CD4-positive, alpha-beta memory T cell (primary cell): ENCODE data around the gene DLGAP1. TPM values are rescaled to one million over a fixed set of nuclear protein-coding genes. Genes with fewer than 3 reads are reported as not detected.
"Not testable (repeated sequence)": the region's sequence is repeated elsewhere in the genome, so short reads cannot be mapped to it uniquely, and the experiment has no call there.

ENCODE experiments used
- CTCF ChIA-PET: fragments of 350-600 bp; sonication (Branson Sonifier 250); formaldehyde crosslinking; loops from one replicate; lab custom pipeline; 2021; ENCODE audit warnings: inconsistent platforms; ENCODE audit not compliant: partially characterized antibody; lab: Charles Lee
- POLR2A ChIA-PET: fragments of 350-600 bp; sonication (Branson Sonifier 250); formaldehyde crosslinking; loops from one replicate; lab custom pipeline; 2021; ENCODE audit not compliant: partially characterized antibody; lab: Charles Lee
- DNase-seq, 5 donors: peaks; one replicate each; pipeline versions ENCODE4 v3.0.0 to v3.0.0-alpha.2; 2020 to 2022; ENCODE audit warnings: mixed read lengths in 1 of 5
- H3K27ac ChIP-seq: one replicate; pipeline ENCODE4 v1.7.0; 2013; ENCODE audit warnings: low read depth, low read length
- H3K27me3 ChIP-seq: 2 replicates; pipeline ENCODE4 v1.7.0; 2013; ENCODE audit warnings: mild to moderate bottlenecking, low read length, moderate library complexity; ENCODE audit not compliant: insufficient read depth
- H3K36me3 ChIP-seq: 2 replicates; pipeline ENCODE4 v1.7.0; 2013; ENCODE audit warnings: mild to moderate bottlenecking, low read length, moderate library complexity; ENCODE audit not compliant: insufficient read depth
- H3K4me1 ChIP-seq: 2 replicates; pipeline ENCODE4 v1.7.0; 2013; ENCODE audit warnings: mild to moderate bottlenecking, low read length, moderate library complexity; ENCODE audit not compliant: insufficient read depth
- H3K4me3 ChIP-seq, 2 donors: one replicate each; pipeline ENCODE4 v1.7.0; 2013; ENCODE audit warnings: low read length in 2 of 2, mild to moderate bottlenecking in 1 of 2
- H3K9me3 ChIP-seq, 2 donors: one replicate each; pipeline ENCODE4 v1.7.0; 2013; ENCODE audit warnings: low read length in 2 of 2, control low read depth in 1 of 2; ENCODE audit not compliant: control insufficient read depth in 1 of 2
- H3K27ac Mint-ChIP-seq, 7 donors: one replicate each; pipeline ENCODE4 v1.8.0; 2020 to 2021; ENCODE audit warnings: mixed read lengths in 7 of 7, mild to moderate bottlenecking in 6 of 7, inconsistent platforms in 3 of 7, moderate library complexity in 3 of 7
- H3K27me3 Mint-ChIP-seq, 2 donors: one replicate each; pipeline ENCODE4 v1.8.0; 2020 to 2021; ENCODE audit warnings: mixed read lengths in 2 of 2
- H3K36me3 Mint-ChIP-seq, 2 donors: one replicate each; pipeline ENCODE4 v1.8.0; 2020 to 2021; ENCODE audit warnings: mixed read lengths in 2 of 2, inconsistent platforms in 1 of 2, mild to moderate bottlenecking in 1 of 2
- H3K4me1 Mint-ChIP-seq, 4 donors: one replicate each; pipeline ENCODE4 v1.8.0; 2020 to 2021; ENCODE audit warnings: mixed read lengths in 4 of 4, mild to moderate bottlenecking in 1 of 4
- H3K4me3 Mint-ChIP-seq, 8 donors: one replicate each; pipeline ENCODE4 v1.8.0; 2020 to 2021; ENCODE audit warnings: mixed read lengths in 8 of 8, mild to moderate bottlenecking in 7 of 8, moderate library complexity in 6 of 8, inconsistent platforms in 3 of 8
- H3K9me3 Mint-ChIP-seq, 8 donors: one replicate each; pipeline ENCODE4 v1.8.0; 2020 to 2021; ENCODE audit warnings: mixed read lengths in 8 of 8, mild to moderate bottlenecking in 5 of 8, inconsistent platforms in 3 of 8, moderate library complexity in 1 of 8
- intact Hi-C: fragments of 100-400 bp; cut with micrococcal nuclease; formaldehyde crosslinking; loops from one replicate; pipeline ENCODE4 v1.15.1; 2023
- polyA plus RNA-seq, 2 donors: library from polyadenylated mRNA; unstranded; fragments of 300-500 nt; fragmentation: Illumina TruSeq; gene quantifications; one replicate each; pipeline ENCODE4 v1.2.3, GENCODE V29; 2021
- total RNA-seq, 2 experiments: library from RNA; stranded (reverse); gene quantifications; one replicate each; pipeline ENCODE4 v1.2.3, GENCODE V29; 2021

Gene DLGAP1
- total RNA-seq (under 1 TPM; 0.17 to 0.67 TPM), polyA plus RNA-seq (under 1 TPM; 0.24 to 0.71 TPM)

DNA sequence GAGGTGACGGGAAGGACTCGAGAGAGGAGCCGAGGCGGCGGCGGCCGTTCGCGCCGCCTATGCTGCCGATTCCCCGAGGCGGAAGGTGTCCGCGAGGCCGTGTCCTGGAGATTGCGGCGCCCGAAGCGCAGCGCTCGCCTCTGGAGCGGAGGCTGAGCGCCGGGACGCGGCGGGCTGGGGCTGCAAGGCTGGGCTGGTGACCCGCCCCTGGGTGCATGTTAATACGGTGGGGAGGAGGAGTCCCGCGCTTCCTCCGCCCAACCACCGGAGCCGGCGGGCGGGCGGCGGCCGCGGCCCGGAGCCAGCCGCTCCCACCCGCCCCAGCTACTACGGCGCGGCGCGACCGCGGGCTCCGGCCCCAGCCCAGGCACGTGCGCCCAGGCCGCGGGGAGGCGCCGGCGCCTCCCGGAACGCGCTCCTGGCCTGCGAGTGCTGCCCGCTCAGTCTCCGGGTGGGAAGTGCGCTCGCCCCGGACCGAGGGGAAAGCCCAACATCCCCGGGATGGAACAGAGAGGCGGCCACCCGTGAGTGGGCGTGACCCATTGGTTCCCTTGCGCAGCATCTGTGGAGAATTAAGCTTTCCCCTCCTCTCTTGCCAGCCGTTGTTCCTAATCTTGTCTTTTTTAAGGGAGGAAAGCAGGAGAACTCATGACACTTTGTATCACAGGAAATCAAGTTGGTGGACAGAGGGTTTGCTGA is at the start of gene DLGAP1:
Gene DLGAP1 (minus strand): TSS at position 195 of the 699 bp plus-strand sequence.
- intact Hi-C loops: no loop called here
- peaks cover 0 to 1% (median under 1%) of the 10 kb centered on the region in 4 donors for H3K4me1 Mint-ChIP-seq
- Histone ChIP-seq H3K27me3 (peaks cover 5% of the 10 kb centered on the region), H3K4me3 (no peak within 1 kb of the TSS), H3K4me1 (no peaks in the 10 kb centered on the region), H3K27ac (no peak within 1 kb of the TSS), H3K9me3 (no peaks in the 10 kb centered on the region), H3K36me3 (no peaks in the 10 kb centered on the region)
- peaks cover 0 to 4% of the 10 kb centered on the region in 2 donors for H3K36me3 Mint-ChIP-seq
- H3K9me3 Mint-ChIP-seq: peaks cover 8 to 30% (median 16%) of the 10 kb centered on the region in 8 donors
- peak in 1 of 5 donors; percentile 15 for DNase-seq
- ChIA-PET POLR2A (no interaction called here), CTCF (no interaction called here)
- H3K4me3 Mint-ChIP-seq: peak within 1 kb of the TSS in 7 of 8 donors; percentile 32 to 80 (median 55)
- H3K27me3 Mint-ChIP-seq: peaks cover 12% of the 10 kb centered on the region in 2 donors
- H3K27ac Mint-ChIP-seq: no peak within 1 kb of the TSS

DNA sequence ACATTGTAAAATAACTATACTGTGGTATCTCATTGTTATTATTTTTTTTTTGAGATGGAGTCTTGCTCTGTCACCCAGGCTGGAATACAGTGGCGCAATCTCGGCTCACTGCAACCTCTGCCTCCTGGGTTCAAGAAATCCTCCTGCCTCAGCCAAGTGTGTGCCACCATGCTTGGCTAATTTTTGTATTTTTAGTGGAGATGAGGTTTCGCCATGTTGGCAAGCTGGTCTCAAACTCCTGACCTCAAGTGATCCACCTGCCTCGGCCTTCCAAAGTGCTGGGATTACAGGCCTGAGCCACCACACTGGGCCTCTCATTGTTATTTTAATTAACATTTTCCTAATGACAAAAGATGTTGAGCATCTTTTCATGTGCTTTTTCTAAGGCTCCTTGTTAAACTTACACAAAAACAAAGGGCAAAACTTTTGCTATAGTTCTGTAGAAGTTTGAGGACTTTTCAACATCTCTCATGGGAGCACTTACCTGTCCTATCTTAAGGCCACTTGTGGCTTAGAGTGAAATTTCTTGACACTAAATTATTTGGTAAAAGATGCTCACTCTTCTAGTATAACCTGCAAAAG is 39.7 kb upstream of the DLGAP1 start:
- H3K27me3 Mint-ChIP-seq, H3K4me3 Mint-ChIP-seq, H3K4me1 ChIP-seq, H3K9me3 ChIP-seq, POLR2A ChIA-PET, H3K27me3 ChIP-seq, DNase-seq, CTCF ChIA-PET, intact Hi-C loops, H3K36me3 Mint-ChIP-seq, H3K36me3 ChIP-seq, H3K4me3 ChIP-seq, H3K27ac ChIP-seq, H3K27ac Mint-ChIP-seq, H3K4me1 Mint-ChIP-seq: not testable (repeated sequence)
- peaks cover 2 to 21% (median 8%) of the 10 kb centered on the region in 8 donors for H3K9me3 Mint-ChIP-seq

DNA sequence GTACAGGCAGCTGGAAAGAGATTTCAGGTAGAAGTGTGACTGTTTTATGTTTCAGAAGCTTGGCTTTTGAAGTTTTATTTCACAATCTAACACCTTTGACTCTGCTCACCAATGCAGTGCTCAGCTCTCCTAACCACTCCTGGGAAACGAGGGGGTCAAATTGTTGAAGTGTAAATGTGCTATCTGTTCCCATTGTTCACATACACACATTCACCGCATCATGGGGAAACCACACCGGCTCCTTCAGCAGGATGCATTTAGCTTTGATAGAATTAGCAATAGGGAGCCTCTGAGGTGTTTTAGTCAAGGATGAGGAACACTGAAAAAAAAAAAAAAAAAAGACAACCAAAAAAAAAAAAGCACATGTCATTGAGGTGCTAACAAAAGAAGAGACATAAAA is 13.4 kb upstream of the DLGAP1 start:
- Histone ChIP-seq H3K4me1 (no peaks in the 10 kb centered on the region), H3K36me3 (no peaks in the 10 kb centered on the region), H3K4me3 (no peak overlapping the region), H3K27me3 (no peaks in the 10 kb centered on the region), H3K27ac (no peak overlapping the region), H3K9me3 (peaks cover 0 to 3% of the 10 kb centered on the region in 2 donors)
- ChIA-PET POLR2A (no interaction called here), CTCF (interaction anchor here (1.3 kb wide), 1 partner anchor 32 kb away, joined by 3 read pairs; no protein-coding TSS in a partner anchor)
- no peak overlapping the region for H3K27ac Mint-ChIP-seq
- H3K4me3 Mint-ChIP-seq: no peak overlapping the region
- H3K9me3 Mint-ChIP-seq: peaks cover 0 to 9% (median 4%) of the 10 kb centered on the region in 8 donors
- intact Hi-C loops: no loop called here
- no peaks in the 10 kb centered on the region for H3K36me3 Mint-ChIP-seq
- no peak for DNase-seq
- H3K4me1 Mint-ChIP-seq: no peaks in the 10 kb centered on the region
- no peaks in the 10 kb centered on the region for H3K27me3 Mint-ChIP-seq

DNA sequence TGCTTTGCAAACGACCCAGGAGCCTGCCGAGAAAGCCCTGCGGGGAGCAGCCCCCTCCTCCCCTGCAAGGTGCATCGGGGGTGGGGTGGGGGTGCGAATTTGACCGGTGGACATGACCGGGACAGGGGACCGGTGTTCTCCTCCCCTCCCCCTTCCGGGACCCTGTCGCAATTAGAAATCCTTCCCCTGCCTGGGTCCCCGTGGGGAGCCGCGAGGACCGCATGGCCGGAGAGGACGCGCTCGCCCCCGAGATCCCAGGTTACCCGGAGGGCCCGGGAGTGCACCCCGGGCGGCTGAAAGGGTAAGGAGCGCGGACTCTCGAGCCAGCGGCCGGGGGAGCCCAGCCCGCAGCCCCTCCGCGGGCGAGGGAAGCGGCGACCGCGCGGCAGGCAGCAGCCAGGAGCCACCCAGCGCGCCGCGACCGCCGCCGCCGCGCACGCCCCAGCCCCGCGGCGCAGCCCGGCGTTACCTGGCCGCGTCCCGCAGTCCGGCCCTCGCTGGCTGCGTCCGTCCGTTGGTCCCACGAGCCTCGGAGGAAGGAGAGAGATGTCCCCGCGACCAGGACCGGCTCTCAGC is 482 bp downstream of the DLGAP1 start:
- Histone ChIP-seq H3K27me3 (peaks cover 5% of the 10 kb centered on the region), H3K36me3 (no peaks in the 10 kb centered on the region), H3K4me1 (no peaks in the 10 kb centered on the region), H3K4me3 (no peak overlapping the region), H3K27ac (no peak overlapping the region), H3K9me3 (no peaks in the 10 kb centered on the region)
- Mint-ChIP-seq H3K36me3 (peaks cover 0 to 4% of the 10 kb centered on the region in 2 donors), H3K4me1 (peaks cover 0 to 1% (median under 1%) of the 10 kb centered on the region in 4 donors), H3K4me3 (peak overlapping the region in 3 of 8 donors; percentile 37 to 80 (median 59)), H3K27me3 (peaks cover 12% of the 10 kb centered on the region in 2 donors), H3K9me3 (peaks cover 3 to 26% (median 17%) of the 10 kb centered on the region in 8 donors), H3K27ac (no peak overlapping the region)
- DNase-seq: no peak
- POLR2A ChIA-PET: no interaction called here
- CTCF ChIA-PET: no interaction called here
- intact Hi-C loops: no loop called here

DNA sequence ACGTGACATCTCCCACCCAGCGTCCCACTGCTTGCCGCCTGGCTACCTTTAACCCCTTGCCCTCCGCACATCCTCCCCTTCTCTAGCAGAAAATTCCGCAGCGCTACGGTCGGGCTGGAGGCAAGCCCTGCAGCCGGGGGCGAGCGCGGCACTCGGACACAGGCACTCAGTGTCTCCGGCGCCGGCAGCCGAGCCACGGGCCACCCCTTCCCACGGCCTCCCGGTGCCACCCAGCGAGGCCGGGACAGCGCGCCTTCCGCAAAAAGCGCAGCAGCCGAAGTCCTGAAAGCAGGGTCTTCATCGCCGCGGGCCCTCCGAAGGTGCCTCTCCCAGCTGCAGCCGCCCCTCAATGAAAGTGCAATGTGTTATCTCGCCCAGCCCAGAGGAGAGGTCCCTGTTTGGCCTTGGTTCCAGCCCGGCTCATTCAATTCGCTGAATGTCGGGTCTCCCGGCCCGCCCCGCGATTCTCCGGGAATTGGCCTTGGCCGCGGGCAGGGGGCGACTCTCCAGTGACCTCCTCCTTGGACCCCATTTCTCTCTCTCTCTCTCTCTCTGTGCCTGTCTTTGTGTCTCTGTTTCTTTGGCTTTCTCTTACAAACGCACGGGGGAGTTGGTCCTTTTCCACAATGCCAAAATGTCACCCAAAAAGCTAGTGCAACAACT is 1.1 kb downstream of the DLGAP1 start:
- Mint-ChIP-seq H3K27me3 (peaks cover 12% of the 10 kb centered on the region in 2 donors), H3K4me3 (peak overlapping the region in 7 of 8 donors; percentile 37 to 80 (median 59)), H3K9me3 (peaks cover 0 to 22% (median 16%) of the 10 kb centered on the region in 8 donors), H3K36me3 (peaks cover 0 to 4% of the 10 kb centered on the region in 2 donors), H3K27ac (no peak overlapping the region), H3K4me1 (peaks cover 0 to 1% (median under 1%) of the 10 kb centered on the region in 4 donors)
- DNase-seq: no peak
- Histone ChIP-seq H3K36me3 (no peaks in the 10 kb centered on the region), H3K4me3 (no peak overlapping the region), H3K27me3 (peaks cover 5% of the 10 kb centered on the region), H3K27ac (no peak overlapping the region), H3K4me1 (no peaks in the 10 kb centered on the region), H3K9me3 (no peaks in the 10 kb centered on the region)
- POLR2A ChIA-PET: no interaction called here
- intact Hi-C loops: no loop called here
- CTCF ChIA-PET: no interaction called here

DNA sequence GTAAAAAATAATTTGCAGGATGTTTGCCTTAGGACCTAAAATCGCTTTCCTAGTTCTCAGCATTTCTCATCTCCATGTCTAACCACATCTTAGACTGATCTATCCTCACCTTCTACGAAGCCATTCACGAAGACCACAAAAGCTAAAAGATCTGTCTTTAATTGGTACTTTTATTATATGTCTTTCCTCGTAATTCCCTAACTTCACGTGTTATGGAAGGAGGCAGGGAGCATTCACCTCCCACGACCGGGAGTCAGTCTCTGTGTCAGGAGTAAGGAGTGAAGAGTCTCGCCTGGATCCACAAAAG is 1.6 kb downstream of the DLGAP1 start:
- POLR2A ChIA-PET: no interaction called here
- intact Hi-C loops: no loop called here

More for the DNA sequence above, 1.6 kb downstream of the DLGAP1 start:
- no peaks in the 10 kb centered on the region for H3K4me1 ChIP-seq
- CTCF ChIA-PET: no interaction called here
- H3K27me3 Mint-ChIP-seq: peaks cover 12% of the 10 kb centered on the region in 2 donors
- no peak overlapping the region for H3K4me3 ChIP-seq
- peaks cover 0 to 1% (median under 1%) of the 10 kb centered on the region in 4 donors for H3K4me1 Mint-ChIP-seq
- H3K36me3 Mint-ChIP-seq: peaks cover 0 to 4% of the 10 kb centered on the region in 2 donors
- no peaks in the 10 kb centered on the region for H3K9me3 ChIP-seq
- H3K27ac Mint-ChIP-seq: no peak overlapping the region
- no peaks in the 10 kb centered on the region for H3K36me3 ChIP-seq
- peak overlapping the region in 4 of 8 donors; percentile 10 to 61 (median 28) for H3K4me3 Mint-ChIP-seq
- H3K27me3 ChIP-seq: peaks cover 5% of the 10 kb centered on the region
- H3K27ac ChIP-seq: no peak overlapping the region
- no peak for DNase-seq
- H3K9me3 Mint-ChIP-seq: peaks cover 0 to 21% (median 13%) of the 10 kb centered on the region in 8 donors
